NCI-H2107 treated with DMSO at 0.1 percent for 48 hours (cell line): ENCODE data around the gene AKAP13.

ENCODE experiments used
- DNase-seq: peaks from one replicate; lab custom pipeline; 2025; ENCODE audit not compliant: unreplicated experiment; lab: John Stamatoyannopoulos, UW

AKAP13 gene

DNA sequence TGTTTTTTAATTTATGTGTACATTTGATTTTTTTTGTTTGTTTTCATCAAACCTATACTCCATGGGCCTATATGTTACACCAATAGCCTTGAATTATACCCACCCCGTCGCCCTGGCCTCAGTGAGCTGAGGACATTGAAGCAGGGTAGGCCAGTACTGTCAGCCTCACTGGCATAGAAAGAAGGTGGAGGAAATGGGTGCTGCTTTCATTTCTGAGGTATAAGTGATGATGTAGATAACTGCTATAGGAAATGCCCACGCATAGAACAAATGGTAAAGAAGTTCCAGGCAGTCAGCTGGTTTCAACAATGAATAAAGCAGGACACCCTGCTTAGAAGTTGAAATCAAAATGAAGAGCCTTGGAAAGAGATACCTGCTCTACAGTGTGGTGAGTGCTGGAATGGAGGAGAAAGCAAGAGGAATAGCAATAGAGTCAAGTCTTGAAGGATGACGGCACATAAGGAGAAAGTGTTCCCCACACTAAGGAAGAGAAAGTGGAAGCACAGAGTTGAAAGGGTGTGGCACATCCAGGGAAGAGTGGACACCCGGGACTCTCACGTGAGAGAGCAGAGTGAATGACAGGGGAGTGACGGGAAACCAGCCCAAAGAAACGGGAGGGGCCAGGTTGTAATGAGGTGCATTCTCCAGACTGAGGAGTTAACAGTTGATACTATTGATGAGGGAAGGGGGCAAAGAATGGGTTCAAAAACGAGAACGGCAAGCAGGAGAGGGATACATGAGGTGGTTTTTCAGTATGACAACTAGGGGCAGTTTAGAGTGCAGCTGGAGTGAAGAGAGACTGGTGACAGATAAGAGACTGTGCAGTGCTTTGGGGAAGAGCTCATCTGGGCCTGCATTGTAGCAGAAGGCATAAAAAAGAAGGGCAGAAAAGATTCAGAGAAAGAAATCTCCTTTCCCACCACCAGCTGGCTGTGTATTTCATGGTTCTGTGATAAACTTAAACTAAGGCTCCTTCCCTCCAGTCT is 343.9 kb downstream of the AKAP13 start:
- no peak for DNase-seq

- no peak for DNase-seq
Observed at GRCh38 chr15:85725019-85725418, 344.6 kb downstream of the AKAP13 start.

- no peak for DNase-seq
Observed at GRCh38 chr15:85725564-85725963, 345.2 kb downstream of the AKAP13 start.

DNA sequence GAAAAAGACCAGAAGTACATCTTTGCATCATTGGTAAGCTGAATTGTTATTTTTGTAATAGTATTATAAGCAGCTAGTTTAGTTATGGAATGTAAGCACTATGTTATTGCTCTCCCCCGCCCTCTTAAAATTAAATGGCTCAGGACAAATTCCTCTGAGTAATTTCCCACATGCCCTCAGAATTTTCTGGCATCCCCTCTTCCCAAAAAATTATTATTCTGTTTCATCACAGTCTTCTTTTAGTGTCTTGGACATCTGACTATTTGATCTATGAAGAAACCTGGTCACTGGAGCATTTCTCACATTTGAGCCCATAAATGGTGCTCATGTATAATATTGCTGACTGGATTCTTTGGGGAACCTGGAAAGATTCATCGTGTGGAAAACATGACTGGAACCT is 346.1 kb downstream of the AKAP13 start:
- DNase-seq = no peak

- DNase-seq = no peak
Observed at GRCh38 chr15:85727068-85727467, 346.7 kb downstream of the AKAP13 start.

DNA sequence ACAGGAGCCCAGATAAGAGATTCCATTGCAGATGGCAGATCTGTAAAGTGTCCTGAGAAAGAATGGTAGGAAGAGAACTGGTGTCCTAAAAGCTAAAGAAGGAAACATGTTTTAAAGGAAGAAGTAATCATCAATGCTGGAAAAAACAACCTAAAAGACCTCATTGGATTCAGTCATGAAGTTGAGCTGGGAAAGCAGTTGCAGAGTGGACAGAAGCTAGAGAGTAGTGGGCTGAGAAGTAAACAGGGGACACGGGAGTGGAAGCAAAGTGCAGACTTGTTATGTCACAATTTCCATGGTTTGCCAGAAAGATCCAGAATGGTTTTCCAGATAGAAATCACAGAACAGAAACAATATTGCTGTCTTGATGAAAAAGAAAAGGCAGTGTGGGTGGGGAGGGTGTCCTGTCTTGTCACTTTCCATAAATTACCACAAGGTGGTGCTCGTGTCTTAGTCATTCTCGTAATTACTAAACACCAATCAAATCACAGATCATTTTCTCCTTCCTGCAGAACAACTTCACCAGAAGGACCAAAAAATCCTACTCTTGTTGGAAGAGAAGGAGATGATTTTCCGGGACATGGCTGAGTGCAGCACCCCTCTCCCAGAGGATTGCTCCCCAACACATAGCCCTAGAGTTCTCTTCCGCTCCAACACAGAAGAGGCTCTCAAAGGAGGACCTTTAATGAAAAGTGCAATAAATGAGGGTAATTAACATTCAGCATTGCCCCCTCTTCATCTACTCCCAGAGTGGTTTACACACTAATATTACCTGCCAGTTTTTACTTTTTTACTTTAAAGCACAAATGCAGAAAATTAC is 349.8 kb downstream of the AKAP13 start:
- DNase-seq = peak; percentile 6

DNA sequence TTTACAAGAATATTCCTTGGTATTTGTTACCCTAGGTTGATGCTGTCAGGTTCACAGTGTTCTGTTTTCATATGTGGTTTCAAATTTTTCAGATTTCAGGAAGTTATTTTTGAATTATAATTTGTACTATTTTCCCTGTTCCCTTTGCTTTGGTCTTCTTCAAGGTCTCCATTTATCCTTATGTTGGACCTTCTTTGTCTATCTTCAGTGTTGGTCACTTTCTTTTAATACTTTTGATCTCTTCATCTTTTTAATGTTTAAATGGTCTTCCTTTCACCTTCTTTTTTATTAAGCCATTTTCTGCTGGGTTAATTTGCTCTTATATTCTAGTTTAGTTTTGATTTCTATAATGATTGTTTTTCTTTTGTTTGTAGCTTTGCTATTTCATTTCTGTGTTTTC is 353.0 kb downstream of the AKAP13 start:
- DNase-seq = no peak

GRCh38 chr15:85737061-85737460 is 356.7 kb downstream of the AKAP13 start:
- no peak for DNase-seq

GRCh38 chr15:85741021-85741421 is 360.6 kb downstream of the AKAP13 start:
- DNase-seq = no peak

- DNase-seq = no peak
Observed at GRCh38 chr15:85741662-85742061, 361.3 kb downstream of the AKAP13 start.

- peak; percentile 24 for DNase-seq
Observed at GRCh38 chr15:85742186-85742821, 361.9 kb downstream of the AKAP13 start.

GRCh38 chr15:85743392-85744055 is 363.1 kb downstream of the AKAP13 start:
- DNase-seq = peak; percentile 77

DNA sequence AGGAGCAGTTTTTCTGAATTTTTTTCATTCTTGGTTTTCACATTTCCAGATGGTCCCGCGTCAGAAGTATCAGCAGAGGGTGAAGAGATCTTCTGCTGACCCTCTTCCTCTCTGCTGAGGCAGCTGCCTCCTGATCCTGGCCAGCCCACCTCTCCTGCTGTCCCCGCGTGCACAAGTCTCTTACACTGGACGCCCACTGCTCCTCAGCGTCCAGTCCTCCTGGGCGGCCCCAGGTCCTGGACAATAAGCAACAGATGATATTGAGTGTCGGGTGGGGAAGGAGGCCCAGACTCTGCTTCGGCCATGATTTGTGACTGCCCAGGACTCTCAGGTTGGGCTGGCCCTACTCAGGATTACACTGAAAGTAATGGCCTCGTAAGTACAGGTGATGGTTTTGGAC is 364.2 kb downstream of the AKAP13 start:
- no peak for DNase-seq

DNA sequence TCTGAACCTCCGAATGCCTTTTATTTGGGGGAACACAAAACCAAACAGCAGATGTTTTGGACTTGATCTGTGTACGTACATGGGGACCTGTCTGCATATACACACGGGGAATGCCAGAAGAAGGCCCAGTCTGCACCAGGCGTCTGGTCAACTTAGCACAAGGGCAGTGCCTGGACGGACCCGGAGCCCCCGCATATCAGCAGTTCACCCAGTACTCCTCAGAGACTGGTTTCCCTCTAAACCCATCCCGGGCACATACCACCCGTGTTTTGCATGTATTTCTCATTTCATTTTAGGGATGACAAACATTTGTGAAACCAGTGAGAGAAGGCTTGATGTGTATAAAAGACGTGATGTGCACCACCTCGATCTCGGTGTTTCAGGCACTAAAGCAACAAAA is 364.6 kb downstream of the AKAP13 start:
- DNase-seq = no peak

DNA sequence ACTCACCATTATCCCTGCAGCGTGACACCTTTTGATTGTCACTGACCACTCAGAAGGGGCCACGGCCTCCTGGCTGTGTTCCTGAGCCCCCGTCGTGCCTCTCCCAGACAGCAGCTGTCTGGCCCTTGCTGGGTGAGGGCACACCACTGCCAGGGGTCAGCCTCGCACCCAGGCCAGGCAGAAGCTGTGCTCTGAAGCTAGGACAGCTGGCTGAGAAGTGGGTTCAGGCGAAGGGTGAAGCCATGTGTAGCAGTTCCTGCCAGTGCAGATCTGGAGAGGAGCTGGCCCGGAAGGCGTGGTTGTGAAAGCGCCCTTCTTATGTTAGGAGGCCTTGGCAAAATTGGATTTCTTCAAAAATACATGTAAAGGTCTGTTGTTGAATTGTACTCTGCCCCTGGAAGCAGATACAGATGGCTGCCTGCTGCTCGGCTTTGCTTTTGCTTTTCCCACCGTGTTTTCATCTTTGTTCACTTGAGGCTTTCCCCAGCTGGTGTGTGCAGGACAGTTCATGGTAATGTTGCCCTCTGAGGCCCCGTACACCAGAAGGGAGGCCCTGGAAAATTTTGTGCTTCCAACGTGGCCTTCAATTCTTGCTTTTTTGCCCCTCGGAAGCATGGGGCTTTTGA is 365.2 kb downstream of the AKAP13 start:
- DNase-seq = no peak

DNA sequence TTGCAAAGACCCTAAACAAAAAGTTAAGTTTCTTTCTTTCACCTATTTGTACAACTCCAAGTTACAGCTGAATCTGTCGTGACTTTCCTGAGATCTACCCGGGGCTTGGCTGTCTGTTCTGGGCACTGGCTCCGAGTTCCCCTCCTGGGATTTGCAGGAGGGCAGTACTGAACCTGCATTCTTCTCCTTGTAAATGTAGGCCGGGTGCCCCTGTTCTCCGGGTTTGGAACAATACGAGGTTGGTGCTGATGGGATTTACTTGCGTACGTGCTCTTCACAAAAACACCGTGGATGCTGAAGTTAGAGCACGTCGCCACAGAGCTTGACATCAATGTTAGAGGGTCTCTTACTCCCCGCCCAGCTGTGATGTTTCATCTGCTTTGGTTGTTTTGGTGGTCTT is 366.2 kb downstream of the AKAP13 start:
- no peak for DNase-seq

DNA sequence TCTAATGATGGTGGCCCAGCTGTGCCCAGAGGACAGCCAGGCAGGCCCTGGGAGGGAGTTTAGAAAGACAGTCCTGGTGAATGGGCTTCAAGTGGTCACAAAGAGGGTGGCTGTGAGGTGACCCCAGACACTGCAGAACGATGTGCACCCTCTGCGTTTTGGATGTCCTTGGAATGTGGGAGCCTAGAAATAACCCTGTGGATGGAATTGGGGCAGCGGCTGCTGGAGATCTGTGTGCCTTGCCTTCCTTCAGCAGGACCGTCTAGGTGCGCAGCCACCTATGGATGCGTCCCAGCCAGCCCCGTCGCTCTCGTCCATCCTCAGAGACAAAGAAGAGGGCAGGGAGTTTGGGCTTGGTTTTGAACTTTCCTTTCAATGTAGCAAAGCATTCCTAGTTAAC is 367.8 kb downstream of the AKAP13 start:
- no peak for DNase-seq

DNA sequence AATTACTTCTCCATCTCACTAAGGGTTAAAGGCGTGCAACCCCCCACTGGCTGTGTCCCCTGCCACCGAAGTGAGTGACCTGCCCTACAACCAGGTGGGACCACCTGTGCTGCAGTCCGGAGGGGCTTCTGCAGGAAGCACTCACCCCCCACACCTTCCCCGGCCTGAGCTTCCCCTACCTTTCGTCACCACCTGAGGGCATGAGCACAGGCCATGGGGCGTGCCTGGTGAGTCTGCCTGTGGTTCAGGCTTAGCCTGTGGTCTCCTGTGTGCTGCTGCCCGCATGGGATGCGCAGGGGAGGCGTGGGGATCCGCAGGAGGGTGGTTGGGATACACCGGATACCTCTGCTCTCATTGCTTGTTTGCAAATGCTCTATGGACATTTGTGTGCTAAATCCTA is 368.3 kb downstream of the AKAP13 start:
- no peak for DNase-seq

DNA sequence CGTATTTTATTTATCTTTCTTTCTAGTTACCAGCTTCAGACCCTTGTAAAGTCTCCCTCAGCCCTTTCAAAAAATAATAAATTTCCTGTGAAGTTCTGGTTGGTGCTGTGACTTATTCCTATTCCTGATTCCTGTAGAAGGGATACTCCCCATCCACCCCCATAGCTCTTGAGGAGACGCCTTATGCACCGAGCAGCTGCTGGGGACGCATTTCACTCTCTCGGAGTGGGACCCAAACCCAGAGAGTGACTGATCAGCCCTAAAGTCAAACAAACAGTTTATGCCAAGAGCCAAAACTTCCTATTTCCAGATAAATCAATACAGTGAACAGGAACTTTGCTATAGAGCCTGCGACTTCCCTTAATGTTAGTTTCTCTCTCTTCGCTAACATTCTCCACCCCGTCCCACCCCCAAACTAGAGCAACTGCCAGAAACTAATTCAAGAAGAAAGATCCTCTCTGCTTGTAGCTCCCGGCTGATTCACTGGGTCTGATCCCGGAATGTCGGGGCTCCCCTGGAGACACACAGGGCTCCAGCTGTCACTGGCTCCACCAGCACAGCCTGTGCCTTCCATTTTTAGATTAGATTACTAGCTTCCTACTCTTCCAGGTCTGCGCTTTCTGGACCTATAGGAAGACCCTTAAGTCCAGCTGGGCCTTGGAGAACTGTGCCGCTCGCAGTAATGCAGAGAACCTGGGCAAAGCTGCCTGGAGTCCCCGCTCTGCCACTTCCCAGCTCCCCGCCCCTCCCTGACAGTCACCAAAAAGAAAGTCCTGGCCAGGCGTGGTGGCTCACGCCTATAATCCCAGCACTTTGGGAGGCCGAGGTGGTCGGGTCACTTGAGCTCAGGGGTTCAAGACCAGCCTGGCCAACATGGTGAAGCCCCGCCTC is 369.1 kb downstream of the AKAP13 start:
- no peak for DNase-seq
